ENCODE measurements around the gene PRND. TPM values are rescaled to one million over a fixed set of nuclear protein-coding genes. Genes with fewer than 3 reads are reported as not detected.

The PRND gene
- total and polyA plus RNA-seq, 10 of the 15 experiments (the other 5 are each of a cell fraction or from before 2014, with no cell fraction given): not detected

- DNase-seq (ENCODE audit: low read depth, low spot score): no peak
- RAD21 ChIA-PET (ENCODE audit: unreplicated experiment): interaction anchor here (0.7 kb wide), 1 partner anchor 1334 kb away, joined by 3 read pairs; no protein-coding TSS in a partner anchor
- in situ Hi-C loops (cut with MboI): no loop called here
- Histone ChIP-seq H2AFZ (ENCODE audit: control insufficient read depth, low read depth, low read length) (no peak overlapping the region), H3K4me3 (no peak overlapping the region), H3K27ac (ENCODE audit: control insufficient read depth, insufficient read depth) (no peak overlapping the region), H3K27me3 (replicated peaks in 1 of 2; ENCODE audit: control insufficient read depth in 2 of 2, insufficient read depth in 2 of 2, low read length in 1 of 2) (peaks cover 0 to 2% of the 10 kb centered on the region in 2 experiments; a peak in 3 of 4 replicates), H3K4me1 (ENCODE audit: control insufficient read depth, insufficient read depth, low read length) (no peaks in the 10 kb centered on the region), H3K4me2 (ENCODE audit: control insufficient read depth, insufficient read depth) (no peak overlapping the region), H4K20me1 (ENCODE audit: control insufficient read depth, insufficient read depth) (no peaks in the 10 kb centered on the region), H3K9me3 (replicated peaks; ENCODE audit: control insufficient read depth, insufficient read depth, low read length) (no peaks in the 10 kb centered on the region), H3K9ac (ENCODE audit: control insufficient read depth, insufficient read depth, low read length) (no peak overlapping the region), H3K36me3 (ENCODE audit: control insufficient read depth in 2 of 2, insufficient read depth in 2 of 2, low read length in 1 of 2) (no peaks in the 10 kb centered on the region), H3K79me2 (ENCODE audit: control insufficient read depth, insufficient read depth, low read length) (no peaks in the 10 kb centered on the region)
- FAIRE-seq: no peak
- CTCF ChIA-PET: no interaction called here
- 83% methylated on average over 2 of the region's 2 CpGs for WGBS (ENCODE audit: insufficient coverage, insufficient replicate concordance, low lambda C conversion rate, missing lambda C conversion rate)
- no TSS peak for BruUV-seq (replicated peaks)
- intact Hi-C loops (cut with micrococcal nuclease; ENCODE audit: unreplicated experiment): no loop called here
- POLR2A ChIA-PET: interaction anchor here (0.9 kb wide), 1 partner anchor 15 kb away, joined by 3 read pairs; no protein-coding TSS in a partner anchor
- SMC1A ChIA-PET (ENCODE audit: uncharacterized antibody, unreplicated experiment): no interaction called here
- ATAC-seq: no peak
- no peak for TF ChIP-seq ZBED1 (IDR thresholded peaks at IDR 0.05; ENCODE audit: borderline replicate concordance)
- no peak for TF ChIP-seq CHD1 (IDR thresholded peaks at IDR 0.05; ENCODE audit: low read depth, low read length)
- TF ChIP-seq PBX3 (IDR thresholded peaks at IDR 0.05; ENCODE audit: insufficient replicate concordance, low read depth, low read length): no peak
- no peak for TF ChIP-seq RBBP5 (conservative IDR thresholded peaks at IDR 0.05)
- TF ChIP-seq REST (IDR thresholded peaks at IDR 0.05; ENCODE audit: low read depth, low read length): no peak
- no peak for TF ChIP-seq ZNF384 (IDR thresholded peaks at IDR 0.05; ENCODE audit: borderline replicate concordance, low read depth, low read length)
- no peak for TF ChIP-seq NFYB (IDR thresholded peaks at IDR 0.05; ENCODE audit: insufficient read depth, low read depth, low read length)
- no peak for TF ChIP-seq RAD21 (IDR thresholded peaks at IDR 0.05; ENCODE audit: insufficient read depth, low read depth, low read length)
- no peak for TF ChIP-seq NFXL1 (IDR thresholded peaks at IDR 0.05; ENCODE audit: borderline replicate concordance)
- no peak for TF ChIP-seq PRDM15 (CRISPR knock-in tag; IDR thresholded peaks at IDR 0.05)
- no peak for TF ChIP-seq ZSCAN29 (IDR thresholded peaks at IDR 0.05)
These were observed 38.4 kb upstream of the PRND start for GRCh38 chr20:4683261-4683660.
